Measurements from ENCODE around the gene AADAC. TPM values are rescaled to one million over a fixed set of nuclear protein-coding genes. Genes with fewer than 3 reads are reported as not detected.

AADAC gene
- total RNA-seq, 1 donor from 2014 or later, result not detected

- Histone ChIP-seq H3K79me2 (ENCODE audit: insufficient read depth, low read length) (no peaks in the 10 kb centered on the region), H3K27ac (ENCODE audit: low read depth, low read length) (no peak overlapping the region), H3K9ac (ENCODE audit: low read length) (no peak overlapping the region), H3K27me3 (ENCODE audit: insufficient read depth, low read length) (no peaks in the 10 kb centered on the region), H3K36me3 (ENCODE audit: insufficient read depth, low read length) (no peaks in the 10 kb centered on the region), H3K9me3 (ENCODE audit: insufficient read depth, low read depth, low read length) (no peaks in the 10 kb centered on the region), H4K20me1 (ENCODE audit: insufficient read depth, low read length) (no peaks in the 10 kb centered on the region), H3K4me3 (ENCODE audit: insufficient read depth, low read depth, low read length) (no peak overlapping the region), H2AFZ (ENCODE audit: low read depth, low read length) (no peak overlapping the region), H3K4me2 (ENCODE audit: low read length) (no peak overlapping the region), H3K4me1 (ENCODE audit: insufficient read depth, low read length) (no peaks in the 10 kb centered on the region)
- FAIRE-seq, result no peak
- Mint-ChIP-seq H3K9me3 (ENCODE audit: unreplicated experiment) (no peaks in the 10 kb centered on the region), H3K4me3 (ENCODE audit: unreplicated experiment) (no peak overlapping the region), H3K27ac (ENCODE audit: unreplicated experiment) (no peak overlapping the region), H3K36me3 (ENCODE audit: low read depth, unreplicated experiment) (no peaks in the 10 kb centered on the region), H3K27me3 (ENCODE audit: low read depth, unreplicated experiment) (no peaks in the 10 kb centered on the region), H3K4me1 (ENCODE audit: low read depth, unreplicated experiment) (no peaks in the 10 kb centered on the region)
- no peak for DNase-seq (ENCODE audit: low read depth)
- TF ChIP-seq EZH2 (IDR thresholded peaks at IDR 0.05; ENCODE audit: insufficient read depth, low read length), result no peak
- TF ChIP-seq, protein P1, sequence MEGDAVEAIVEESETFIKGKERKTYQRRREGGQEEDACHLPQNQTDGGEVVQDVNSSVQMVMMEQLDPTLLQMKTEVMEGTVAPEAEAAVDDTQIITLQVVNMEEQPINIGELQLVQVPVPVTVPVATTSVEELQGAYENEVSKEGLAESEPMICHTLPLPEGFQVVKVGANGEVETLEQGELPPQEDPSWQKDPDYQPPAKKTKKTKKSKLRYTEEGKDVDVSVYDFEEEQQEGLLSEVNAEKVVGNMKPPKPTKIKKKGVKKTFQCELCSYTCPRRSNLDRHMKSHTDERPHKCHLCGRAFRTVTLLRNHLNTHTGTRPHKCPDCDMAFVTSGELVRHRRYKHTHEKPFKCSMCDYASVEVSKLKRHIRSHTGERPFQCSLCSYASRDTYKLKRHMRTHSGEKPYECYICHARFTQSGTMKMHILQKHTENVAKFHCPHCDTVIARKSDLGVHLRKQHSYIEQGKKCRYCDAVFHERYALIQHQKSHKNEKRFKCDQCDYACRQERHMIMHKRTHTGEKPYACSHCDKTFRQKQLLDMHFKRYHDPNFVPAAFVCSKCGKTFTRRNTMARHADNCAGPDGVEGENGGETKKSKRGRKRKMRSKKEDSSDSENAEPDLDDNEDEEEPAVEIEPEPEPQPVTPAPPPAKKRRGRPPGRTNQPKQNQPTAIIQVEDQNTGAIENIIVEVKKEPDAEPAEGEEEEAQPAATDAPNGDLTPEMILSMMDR (IDR thresholded peaks at IDR 0.05; ENCODE audit: insufficient read depth, low read depth, low read length), result no peak
Observed at GRCh38 chr3:151777880-151778279, 36.0 kb upstream of the AADAC start.

GRCh38 chr3:151787626-151788025 lies 26.3 kb upstream of the AADAC start:
- DNase-seq (ENCODE audit: low read depth) (peak; percentile 27), FAIRE-seq (peak; percentile 9)
- no peaks in the 10 kb centered on the region for H3K4me1 ChIP-seq (ENCODE audit: insufficient read depth, low read length)
- H3K27me3 ChIP-seq (ENCODE audit: insufficient read depth, low read length), result no peaks in the 10 kb centered on the region
- H2AFZ ChIP-seq (ENCODE audit: low read depth, low read length), result no peak overlapping the region
- no peak for TF ChIP-seq EZH2 (IDR thresholded peaks at IDR 0.05; ENCODE audit: insufficient read depth, low read length)
- TF ChIP-seq, protein P1 (IDR thresholded peaks at IDR 0.05; ENCODE audit: insufficient read depth, low read depth, low read length), result no peak
- Mint-ChIP-seq H3K36me3 (ENCODE audit: low read depth, unreplicated experiment) (no peaks in the 10 kb centered on the region), H3K9me3 (ENCODE audit: unreplicated experiment) (no peaks in the 10 kb centered on the region), H3K4me1 (ENCODE audit: low read depth, unreplicated experiment) (no peaks in the 10 kb centered on the region), H3K4me3 (ENCODE audit: unreplicated experiment) (no peak overlapping the region), H3K27ac (ENCODE audit: unreplicated experiment) (no peak overlapping the region), H3K27me3 (ENCODE audit: low read depth, unreplicated experiment) (no peaks in the 10 kb centered on the region)
- no peak overlapping the region for H3K27ac ChIP-seq (ENCODE audit: low read depth, low read length)
- H3K36me3 ChIP-seq (ENCODE audit: insufficient read depth, low read length), result no peaks in the 10 kb centered on the region
- no peak overlapping the region for H3K9ac ChIP-seq (ENCODE audit: low read length)
- H4K20me1 ChIP-seq (ENCODE audit: insufficient read depth, low read length), result no peaks in the 10 kb centered on the region
- no peaks in the 10 kb centered on the region for H3K79me2 ChIP-seq (ENCODE audit: insufficient read depth, low read length)
- H3K4me2 ChIP-seq (ENCODE audit: low read length), result no peak overlapping the region
- H3K4me3 ChIP-seq (ENCODE audit: insufficient read depth, low read depth, low read length), result no peak overlapping the region
- no peaks in the 10 kb centered on the region for H3K9me3 ChIP-seq (ENCODE audit: insufficient read depth, low read depth, low read length)

DNA sequence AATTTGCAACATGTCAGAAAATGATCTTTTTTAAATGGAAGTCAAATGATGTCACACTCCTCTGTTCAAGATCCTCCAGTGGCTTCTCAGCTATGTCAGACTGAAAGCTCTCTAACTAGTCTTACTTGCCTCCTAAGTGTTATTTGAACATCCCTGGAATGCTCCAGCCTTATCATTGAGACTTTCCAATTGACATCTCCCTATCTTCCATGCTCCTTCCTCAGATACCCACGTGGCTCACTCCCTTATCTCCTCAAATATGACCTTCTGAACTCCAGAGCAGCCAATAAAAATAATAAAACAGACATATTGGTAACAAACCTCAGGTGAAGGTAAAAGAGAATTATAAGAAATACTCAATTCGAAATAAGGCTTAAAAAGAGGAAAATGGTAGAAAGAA lies 25.5 kb upstream of the AADAC start:
- Mint-ChIP-seq H3K36me3 (ENCODE audit: low read depth, unreplicated experiment) (no peaks in the 10 kb centered on the region), H3K4me1 (ENCODE audit: low read depth, unreplicated experiment) (no peaks in the 10 kb centered on the region), H3K4me3 (ENCODE audit: unreplicated experiment) (no peak overlapping the region), H3K27ac (ENCODE audit: unreplicated experiment) (no peak overlapping the region), H3K27me3 (ENCODE audit: low read depth, unreplicated experiment) (no peaks in the 10 kb centered on the region), H3K9me3 (ENCODE audit: unreplicated experiment) (no peaks in the 10 kb centered on the region)
- Histone ChIP-seq H3K4me3 (ENCODE audit: insufficient read depth, low read depth, low read length) (no peak overlapping the region), H3K27me3 (ENCODE audit: insufficient read depth, low read length) (no peaks in the 10 kb centered on the region), H3K36me3 (ENCODE audit: insufficient read depth, low read length) (no peaks in the 10 kb centered on the region), H3K9ac (ENCODE audit: low read length) (no peak overlapping the region), H3K4me2 (ENCODE audit: low read length) (no peak overlapping the region), H3K4me1 (ENCODE audit: insufficient read depth, low read length) (no peaks in the 10 kb centered on the region), H2AFZ (ENCODE audit: low read depth, low read length) (no peak overlapping the region), H3K27ac (ENCODE audit: low read depth, low read length) (no peak overlapping the region), H3K9me3 (ENCODE audit: insufficient read depth, low read depth, low read length) (no peaks in the 10 kb centered on the region), H4K20me1 (ENCODE audit: insufficient read depth, low read length) (no peaks in the 10 kb centered on the region), H3K79me2 (ENCODE audit: insufficient read depth, low read length) (no peaks in the 10 kb centered on the region)
- DNase-seq (ENCODE audit: low read depth) (no peak), FAIRE-seq (no peak)
- TF ChIP-seq, protein P1 (IDR thresholded peaks at IDR 0.05; ENCODE audit: insufficient read depth, low read depth, low read length), result no peak
- TF ChIP-seq EZH2 (IDR thresholded peaks at IDR 0.05; ENCODE audit: insufficient read depth, low read length), result no peak
